Ascending aorta (tissue), 2 donors: ENCODE measurements around the gene SESN2. TPM values are rescaled to one million over a fixed set of nuclear protein-coding genes. Genes with fewer than 3 reads are reported as not detected.

Source experiments
- DNase-seq, 2 donors: peaks; one replicate each; pipeline ENCODE4 v3.0.0-alpha.2; 2019; ENCODE audit warnings: low spot score in 2 of 2
- H3K27ac ChIP-seq, 2 donors: fragments of 200-600 bp; sonication (generic); one replicate each; pipeline ENCODE4 v1.5.1; 2016 to 2017; ENCODE audit warnings: mild to moderate bottlenecking in 1 of 2
- H3K27me3 ChIP-seq: fragments of 200-600 bp; sonication (generic); one replicate; pipeline ENCODE4 v1.5.1; 2017
- H3K36me3 ChIP-seq, 2 donors: fragments of 200-600 bp; sonication (generic); one replicate each; pipeline ENCODE4 v1.5.1; 2016
- H3K4me1 ChIP-seq, 2 donors: fragments of 200-600 bp; sonication (generic); one replicate each; pipeline ENCODE4 v1.5.1; 2016 to 2017; ENCODE audit warnings: mild to moderate bottlenecking in 1 of 2
- H3K4me3 ChIP-seq, 2 donors: fragments of 200-600 bp; sonication (generic); one replicate each; pipeline ENCODE4 v1.5.1; 2016 to 2017; ENCODE audit warnings: mild to moderate bottlenecking in 1 of 2
- H3K9me3 ChIP-seq, 2 donors: fragments of 200-600 bp; sonication (generic); one replicate each; pipeline ENCODE4 v1.5.1; 2016
- intact Hi-C: fragments of 100-400 bp; cut with DNase I; formaldehyde crosslinking; loops from one replicate; pipeline ENCODE4 v1.15.1; 2023
- total RNA-seq: library from RNA; depleted of rRNA; stranded (reverse); fragments of >200 nt; gene quantifications from one replicate; pipeline ENCODE4 v1.1.0, GENCODE V29; 2016
- TF ChIP-seq, protein P1 (sequence below), 3 experiments: fragments of 200-600 bp in 2 of 3; fragments of 450-650 bp in 1 of 3; sonication (generic) in 2 of 3; IDR thresholded peaks; one replicate each; pipeline ENCODE4 v1.5.1; 2016 to 2019; ENCODE audit warnings: antibody characterized with exemption in 3 of 3, mild to moderate bottlenecking in 1 of 3, moderate library complexity in 1 of 3

Gene SESN2
- total RNA-seq, 1 donor from 2014 or later = 7.6 TPM

- DNase-seq = no peak
- TF ChIP-seq, protein P1, sequence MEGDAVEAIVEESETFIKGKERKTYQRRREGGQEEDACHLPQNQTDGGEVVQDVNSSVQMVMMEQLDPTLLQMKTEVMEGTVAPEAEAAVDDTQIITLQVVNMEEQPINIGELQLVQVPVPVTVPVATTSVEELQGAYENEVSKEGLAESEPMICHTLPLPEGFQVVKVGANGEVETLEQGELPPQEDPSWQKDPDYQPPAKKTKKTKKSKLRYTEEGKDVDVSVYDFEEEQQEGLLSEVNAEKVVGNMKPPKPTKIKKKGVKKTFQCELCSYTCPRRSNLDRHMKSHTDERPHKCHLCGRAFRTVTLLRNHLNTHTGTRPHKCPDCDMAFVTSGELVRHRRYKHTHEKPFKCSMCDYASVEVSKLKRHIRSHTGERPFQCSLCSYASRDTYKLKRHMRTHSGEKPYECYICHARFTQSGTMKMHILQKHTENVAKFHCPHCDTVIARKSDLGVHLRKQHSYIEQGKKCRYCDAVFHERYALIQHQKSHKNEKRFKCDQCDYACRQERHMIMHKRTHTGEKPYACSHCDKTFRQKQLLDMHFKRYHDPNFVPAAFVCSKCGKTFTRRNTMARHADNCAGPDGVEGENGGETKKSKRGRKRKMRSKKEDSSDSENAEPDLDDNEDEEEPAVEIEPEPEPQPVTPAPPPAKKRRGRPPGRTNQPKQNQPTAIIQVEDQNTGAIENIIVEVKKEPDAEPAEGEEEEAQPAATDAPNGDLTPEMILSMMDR (IDR thresholded peaks at IDR 0.05) = no peak
- Histone ChIP-seq H3K27ac (no peak overlapping the region), H3K4me3 (no peak overlapping the region), H3K4me1 (no peaks in the 10 kb centered on the region), H3K27me3 (no peaks in the 10 kb centered on the region), H3K36me3 (peaks cover 46 to 53% of the 10 kb centered on the region in 2 donors), H3K9me3 (no peaks in the 10 kb centered on the region)
- intact Hi-C loops = no loop called here
Observed at GRCh38 chr1:28280977-28281381, 21.7 kb downstream of the SESN2 start.

DNA sequence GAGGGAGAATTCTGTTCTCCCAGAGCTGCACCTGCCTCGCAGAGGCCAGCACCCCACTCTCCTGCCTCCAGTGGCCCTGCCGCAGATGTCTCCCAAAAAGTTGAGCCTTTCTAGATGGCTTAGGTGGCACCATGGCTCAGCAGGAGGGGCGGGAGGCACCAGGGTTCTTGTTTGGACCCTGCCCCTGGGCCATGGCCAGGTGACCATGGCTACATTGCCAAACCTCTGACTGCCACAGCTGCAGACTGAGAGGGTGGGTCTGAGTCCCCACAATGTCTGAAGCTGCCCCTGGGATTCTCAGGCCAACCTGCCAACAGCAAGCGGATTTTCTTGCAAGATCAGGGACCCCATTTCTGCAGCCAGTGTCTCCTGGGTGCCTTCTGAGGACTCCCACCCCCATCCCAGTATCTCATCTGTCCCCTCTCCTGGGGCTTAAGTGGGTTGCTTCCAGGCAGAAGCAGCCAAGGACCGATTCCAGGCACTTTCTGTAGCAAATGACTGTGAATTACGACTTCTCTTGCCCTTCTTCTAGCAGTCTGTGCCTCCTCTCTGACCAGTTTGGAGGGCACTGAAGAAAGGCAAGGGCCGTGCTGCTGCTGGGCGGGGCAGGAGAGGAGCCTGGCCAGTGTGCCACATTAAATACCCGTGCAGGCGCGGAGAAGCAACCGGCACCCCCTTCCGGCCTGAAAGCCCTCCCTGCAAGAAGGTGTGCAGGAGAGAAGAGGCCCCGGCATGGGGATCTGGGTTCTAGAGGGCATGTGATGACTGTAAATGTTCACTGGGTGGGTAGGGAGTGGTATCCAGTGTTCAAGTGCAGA is 22.5 kb downstream of the SESN2 start:
- intact Hi-C loops = no loop called here
- H3K36me3 ChIP-seq = peaks cover 46 to 53% of the 10 kb centered on the region in 2 donors
- H3K27ac ChIP-seq = no peak overlapping the region
- no peaks in the 10 kb centered on the region for H3K27me3 ChIP-seq
- DNase-seq = no peak
- TF ChIP-seq, protein P1 (IDR thresholded peaks at IDR 0.05) = no peak
- no peaks in the 10 kb centered on the region for H3K9me3 ChIP-seq
- H3K4me3 ChIP-seq = no peak overlapping the region
- H3K4me1 ChIP-seq = no peaks in the 10 kb centered on the region

GRCh38 chr1:28282426-28283407 is 23.4 kb downstream of the SESN2 start:
- DNase-seq = no peak
- Histone ChIP-seq H3K36me3 (peaks cover 39 to 45% of the 10 kb centered on the region in 2 donors), H3K4me3 (no peak overlapping the region), H3K27ac (no peak overlapping the region), H3K27me3 (no peaks in the 10 kb centered on the region), H3K9me3 (no peaks in the 10 kb centered on the region), H3K4me1 (no peaks in the 10 kb centered on the region)
- intact Hi-C loops = no loop called here
- TF ChIP-seq, protein P1 (IDR thresholded peaks at IDR 0.05) = no peak

- TF ChIP-seq, protein P1 (IDR thresholded peaks at IDR 0.05) = no peak
- Histone ChIP-seq H3K4me3 (no peak overlapping the region), H3K9me3 (no peaks in the 10 kb centered on the region), H3K27me3 (no peaks in the 10 kb centered on the region), H3K27ac (no peak overlapping the region), H3K4me1 (no peaks in the 10 kb centered on the region), H3K36me3 (peaks cover 5 to 11% of the 10 kb centered on the region in 2 donors)
- intact Hi-C loops = no loop called here
- no peak for DNase-seq
Observed at GRCh38 chr1:28286111-28286510, 26.8 kb downstream of the SESN2 start.

DNA sequence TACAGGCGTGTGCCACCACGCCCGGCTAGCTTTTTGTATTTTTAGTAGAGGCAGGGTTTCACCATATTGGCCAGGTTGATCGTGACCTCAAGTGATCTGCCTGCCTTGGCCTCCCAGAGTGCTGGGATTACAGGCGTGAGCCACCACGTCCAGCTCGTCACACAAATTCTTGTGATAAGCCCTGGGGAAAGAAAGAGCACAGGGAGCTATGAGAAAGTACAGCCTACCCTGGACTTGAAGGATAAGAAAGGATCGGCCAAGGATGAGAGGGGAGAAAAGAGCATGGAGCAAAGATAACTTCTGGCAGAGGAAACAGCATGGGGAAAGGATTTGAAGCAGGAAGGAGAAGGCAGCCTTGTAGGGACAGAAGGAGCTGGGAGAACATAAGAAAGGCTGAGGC is 29.2 kb downstream of the SESN2 start:
- TF ChIP-seq, protein P1 (IDR thresholded peaks at IDR 0.05) = no peak
- no peaks in the 10 kb centered on the region for H3K27me3 ChIP-seq
- intact Hi-C loops = no loop called here

More for the DNA sequence above, 29.2 kb downstream of the SESN2 start:
- Histone ChIP-seq H3K36me3 (no peaks in the 10 kb centered on the region), H3K27ac (no peak overlapping the region), H3K4me1 (no peaks in the 10 kb centered on the region), H3K9me3 (no peaks in the 10 kb centered on the region), H3K4me3 (no peak overlapping the region)
- DNase-seq = no peak
